B cell (primary cell): Measurements from ENCODE around the gene TRIM15. TPM values are rescaled to one million over a fixed set of nuclear protein-coding genes. Genes with fewer than 3 reads are reported as not detected.
A peak's percentile ranks its signal among the peaks of the same experiment; 100 is the strongest.

Experiments
- ATAC-seq: fragments of 200-7000 bp; cut with Tn5 transposase; one replicate; pipeline ENCODE4 v1.10.0; 2021; ENCODE audit warnings: low read depth, mild to moderate bottlenecking, moderate number of reproducible peaks, moderate library complexity
- CTCF ChIA-PET: fragments of 350-600 bp; sonication (Branson Sonifier 250); formaldehyde crosslinking; loops from one replicate; lab custom pipeline; 2021; ENCODE audit warnings: antibody characterized with exemption, inconsistent platforms; lab: Charles Lee
- POLR2A ChIA-PET: fragments of 350-600 bp; sonication (Branson Sonifier 250); formaldehyde crosslinking; loops from one replicate; lab custom pipeline; 2021; ENCODE audit warnings: antibody characterized with exemption; lab: Charles Lee
- DNase-seq: peaks from one replicate; pipeline ENCODE4 v3.0.0; 2013
- H2AFZ ChIP-seq: 2 replicates; pipeline ENCODE4 v1.6.1; 2012; ENCODE audit warnings: mild to moderate bottlenecking, low read depth, low read length; ENCODE audit not compliant: insufficient read depth, poor library complexity, severe bottlenecking
- H3K27ac ChIP-seq, 2 donors: 1 replicate in 1 of 2; 2 replicates in 1 of 2; pipeline ENCODE4 v1.5.1; 2012 to 2013; ENCODE audit warnings: low read length in 2 of 2, mild to moderate bottlenecking in 2 of 2, moderate library complexity in 1 of 2
- H3K27me3 ChIP-seq, 4 experiments: fragments of 200-600 bp in 1 of 4; sonication (generic) in 1 of 4; replicated peaks in 1 of 4; 1 replicate in 2 of 4; 2 replicates in 2 of 4; pipeline versions ENCODE4 v1.6.1 to v1.7.0; 2013 to 2016; ENCODE audit warnings: low read length in 3 of 4, mild to moderate bottlenecking in 2 of 4, mixed read lengths in 1 of 4, moderate library complexity in 1 of 4; ENCODE audit not compliant: insufficient read depth in 4 of 4, control insufficient read depth in 3 of 4; ENCODE audit errors: control extremely low read depth in 1 of 4
- H3K36me3 ChIP-seq, 2 experiments: replicated peaks in 1 of 2; 1 replicate in 1 of 2; 2 replicates in 1 of 2; pipeline versions ENCODE4 v1.6.1 to v1.7.1; 2013; ENCODE audit warnings: low read length in 1 of 2; ENCODE audit not compliant: insufficient read depth in 2 of 2, control insufficient read depth in 1 of 2; ENCODE audit errors: control extremely low read depth in 1 of 2, extremely low read depth in 1 of 2
- H3K4me1 ChIP-seq, 2 donors: fragments of 200-600 bp in 1 of 2; sonication (generic) in 1 of 2; 1 replicate in 1 of 2; 2 replicates in 1 of 2; pipeline versions ENCODE4 v1.5.1 to v1.6.1; 2013 to 2017; ENCODE audit warnings: low read length in 2 of 2; ENCODE audit not compliant: control insufficient read depth in 2 of 2, insufficient read depth in 2 of 2
- H3K4me2 ChIP-seq: replicated peaks from 2 replicates; pipeline ENCODE3; 2012; ENCODE audit warnings: mild to moderate bottlenecking, low read depth, low read length; ENCODE audit not compliant: poor library complexity, severe bottlenecking
- H3K4me3 ChIP-seq, 5 experiments: fragments of 200-600 bp in 1 of 5; sonication (generic) in 1 of 5; 1 replicate in 3 of 5; 2 replicates in 2 of 5; pipeline versions ENCODE4 v1.5.1 to v1.7.0; 2011 to 2016; ENCODE audit warnings: low read length in 4 of 5, mild to moderate bottlenecking in 4 of 5, low read depth in 2 of 5, control low read depth in 1 of 5, moderate library complexity in 1 of 5; ENCODE audit not compliant: insufficient read depth in 1 of 5; ENCODE audit errors: control extremely low read depth in 1 of 5, extremely low read depth in 1 of 5
- H3K79me2 ChIP-seq: fragments of 200-600 bp; sonication (generic); one replicate; pipeline ENCODE4 v1.6.0; 2016; ENCODE audit warnings: low read length; ENCODE audit not compliant: control insufficient read depth, insufficient read depth
- H3K9ac ChIP-seq: fragments of 200-600 bp; sonication (generic); 2 replicates; pipeline ENCODE4 v1.6.1; 2017; ENCODE audit warnings: mild to moderate bottlenecking, low read length, moderate library complexity
- H3K9me3 ChIP-seq, 3 donors: one replicate each; pipeline versions ENCODE4 v1.6.1 to v1.7.1; 2013; ENCODE audit warnings: low read length in 2 of 3; ENCODE audit not compliant: control insufficient read depth in 2 of 3, insufficient read depth in 1 of 3; ENCODE audit errors: control extremely low read depth in 1 of 3
- H4K20me1 ChIP-seq: 2 replicates; pipeline ENCODE4 v1.6.0; 2012; ENCODE audit warnings: mild to moderate bottlenecking, low read length; ENCODE audit not compliant: insufficient read depth, control insufficient read depth, poor library complexity, severe bottlenecking
- H3K27ac Mint-ChIP-seq: one replicate; pipeline ENCODE4 v1.8.0; 2021; ENCODE audit warnings: mixed read lengths
- H3K27me3 Mint-ChIP-seq: one replicate; pipeline ENCODE4 v1.8.0; 2021; ENCODE audit warnings: mixed read lengths
- H3K4me1 Mint-ChIP-seq: one replicate; pipeline ENCODE4 v1.8.0; 2021; ENCODE audit warnings: mixed read lengths
- H3K4me3 Mint-ChIP-seq: one replicate; pipeline ENCODE4 v1.8.0; 2021; ENCODE audit warnings: mixed read lengths
- H3K9me3 Mint-ChIP-seq: one replicate; pipeline ENCODE4 v1.8.0; 2022; ENCODE audit warnings: mixed read lengths; ENCODE audit not compliant: insufficient read depth
- CTCF ChIP-seq: fragments of 200-600 bp; IDR thresholded peaks from one replicate; pipeline ENCODE4 v1.8.0; 2022; ENCODE audit warnings: antibody characterized with exemption, mild to moderate bottlenecking
- EZH2 ChIP-seq: IDR thresholded peaks from 2 replicates; pipeline ENCODE4 v1.6.1; 2012; ENCODE audit warnings: borderline replicate concordance, low read depth, mild to moderate bottlenecking, moderate library complexity, low read length; ENCODE audit not compliant: insufficient read depth, poor library complexity, severe bottlenecking
- WGBS: methylation state at CpG from one replicate; pipeline ENCODE4 v1.1.5; 2013; ENCODE audit warnings: missing lambda C conversion rate; ENCODE audit not compliant: insufficient coverage; 5-methylcytosine and 5-hydroxymethylcytosine counted together
- intact Hi-C: fragments of 100-400 bp; cut with micrococcal nuclease; formaldehyde crosslinking; loops from one replicate; pipeline ENCODE4 v1.10.0; 2022
- polyA plus RNA-seq: library from polyadenylated mRNA; depleted of rRNA; stranded (reverse); fragments of >200 nt; gene quantifications from 2 replicates; pipeline ENCODE4 v1.2.3, GENCODE V29; 2012
- total RNA-seq, 2 donors: library from RNA; stranded (reverse); fragments of 120-200 nt in 1 of 2; gene quantifications; 1 replicate in 1 of 2; 2 replicates in 1 of 2; pipeline versions ENCODE4 v1.2.3 to v1.2.4, GENCODE V29; 2013 to 2022

The TRIM15 gene
- total and polyA plus RNA-seq, 2 donors (not counting 1 experiment from before 2014, with no cell fraction given) = not detected

- ATAC-seq = no peak
- Histone ChIP-seq H3K4me1 (peaks cover 52 to 58% of the 10 kb centered on the region in 2 donors), H2AFZ (no peak overlapping the region), H3K27me3 (no peaks in the 10 kb centered on the region), H3K36me3 (peaks cover 0 to 8% of the 10 kb centered on the region in 2 experiments), H3K4me3 (peak overlapping the region in 4 of 5 experiments; percentile 4 to 100 (median 96)), H3K9me3 (no peaks in the 10 kb centered on the region), H3K79me2 (peaks cover 63% of the 10 kb centered on the region), H3K4me2 (peak overlapping the region; percentile 89), H4K20me1 (peaks cover 42% of the 10 kb centered on the region), H3K9ac (peak overlapping the region; percentile 92), H3K27ac (no peak overlapping the region)
- peak overlapping the region; percentile 60 for H3K27ac Mint-ChIP-seq
- intact Hi-C loops = loop anchor here (1.0 to 10.0 kb wide), 4 partner anchors 11 to 1443 kb away; partner anchors contain the start of genes APOM, BAG6 and PPP1R11
- TF ChIP-seq CTCF = no peak
- no peak for TF ChIP-seq EZH2
- 80% methylated on average over 1 of the region's 3 CpGs for WGBS
- peaks cover 71% of the 10 kb centered on the region for H3K4me1 Mint-ChIP-seq
- ChIA-PET POLR2A (interaction anchor here (0.6 kb wide), 1 partner anchor 399 kb away, joined by 3 read pairs; no protein-coding TSS in a partner anchor), CTCF (no interaction called here)
- no peaks in the 10 kb centered on the region for H3K9me3 Mint-ChIP-seq
- no peaks in the 10 kb centered on the region for H3K27me3 Mint-ChIP-seq
- no peak for DNase-seq
- peak overlapping the region; percentile 90 for H3K4me3 Mint-ChIP-seq
Observed at GRCh38 chr6:30211899-30212298, 48.6 kb downstream of the TRIM15 start.
